ENCODE measurements around the gene ZNG1A. TPM values are rescaled to one million over a fixed set of nuclear protein-coding genes. Genes with fewer than 3 reads are reported as not detected.
A peak's percentile ranks its signal among the peaks of the same experiment; 100 is the strongest.
"Not testable (repeated sequence)": the region's sequence is repeated elsewhere in the genome, so short reads cannot be mapped to it uniquely, and the experiment has no call there.

The ZNG1A gene
- total and polyA plus RNA-seq, 9 of the 15 experiments (the other 6 are each of a cell fraction or from before 2014, with no cell fraction given) = 20.7 to 90.6 (median 41.7) TPM

DNA sequence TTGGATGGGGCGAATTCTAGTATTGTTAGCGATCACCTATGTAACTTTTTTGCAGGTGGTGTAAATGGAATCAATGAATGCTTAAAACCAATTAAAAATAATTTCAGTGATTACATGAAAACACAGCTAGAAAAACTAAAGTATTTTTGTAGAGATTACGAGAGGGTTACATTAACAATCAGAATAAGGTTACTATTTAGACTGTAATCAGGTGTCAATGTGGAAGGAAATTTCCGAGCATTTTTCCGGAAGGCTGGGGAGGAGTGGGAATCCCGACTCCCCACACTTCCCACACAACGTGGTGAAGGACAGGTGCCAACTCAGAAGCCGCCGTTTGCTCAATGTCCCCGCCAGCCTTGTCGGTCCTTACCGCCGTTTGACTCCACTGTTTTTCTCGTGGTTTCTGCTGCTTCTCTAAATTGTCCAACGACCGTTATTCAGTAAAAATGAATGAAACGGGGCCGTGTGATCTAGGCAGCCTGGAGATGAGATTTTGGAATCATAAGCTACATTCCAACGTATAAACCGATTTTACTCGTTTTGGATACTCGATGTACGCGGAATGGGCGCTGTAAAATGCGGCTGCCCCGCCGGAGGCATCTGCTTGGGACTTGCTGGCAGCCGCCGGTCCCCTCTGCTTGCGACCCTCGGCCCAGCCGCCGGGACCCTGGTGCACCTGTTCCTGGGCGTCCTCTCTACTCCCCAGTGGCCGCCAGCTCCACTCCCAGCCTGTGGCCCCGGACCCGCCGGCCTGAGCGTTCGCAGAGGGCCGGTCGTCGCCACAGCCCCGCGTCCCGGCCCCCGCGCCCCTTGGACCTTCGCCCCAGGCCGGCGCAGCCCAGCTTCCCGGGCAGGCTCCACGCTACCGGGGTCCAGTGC, 66.0 kb downstream of the ZNG1A start:
- 7% methylated on average over 15 of the region's 55 CpGs for WGBS (ENCODE audit: insufficient coverage, low coverage, missing lambda C conversion rate)
- Histone ChIP-seq H2AFZ (ENCODE audit: low read depth, low read length) (peak overlapping the region; percentile 45; the same call in 1 of the 2 replicates), H3K4me2 (ENCODE audit: insufficient read depth, low read length) (0 out of 2 replicates have a peak overlapping the region, but pooled peaks have one; percentile 14), H3K4me1 (replicated peaks in 1 of 2; ENCODE audit: control insufficient read depth in 2 of 2, insufficient read depth in 2 of 2, low read length in 2 of 2) (peaks cover 0 to 19% of the 10 kb centered on the region in 2 experiments; a peak in 2 of 5 replicates), H3K4me3 (peak overlapping the region; percentile 41)
- BruUV-seq (replicated peaks); H4K20me1 ChIP-seq (replicated peaks; ENCODE audit: control insufficient read depth, insufficient read depth, low read length); intact Hi-C loops (cut with micrococcal nuclease); H3K9me3 ChIP-seq (replicated peaks; ENCODE audit: control insufficient read depth, insufficient read depth, low read depth, low read length); H3K9me1 ChIP-seq (ENCODE audit: control insufficient read depth, insufficient read depth, low read length); H3K27ac ChIP-seq (ENCODE audit: extremely low read depth, low read depth, low read length); H3K79me2 ChIP-seq (ENCODE audit: control insufficient read depth, insufficient read depth, low read length); CTCF ChIA-PET (ENCODE audit: low intra/inter-chr PET ratio); in situ Hi-C loops (cut with MboI); H3K27me3 ChIP-seq (ENCODE audit: control insufficient read depth in 2 of 2, insufficient read depth in 2 of 2, low read length in 2 of 2); DNase-seq (ENCODE audit: extremely low read depth in 1 of 4, low spot score in 3 of 4); POLR2A ChIA-PET; FAIRE-seq; H3K36me3 ChIP-seq (ENCODE audit: control insufficient read depth, insufficient read depth, low read length); H3K9ac ChIP-seq (ENCODE audit: insufficient read depth in 1 of 2, low read depth in 2 of 2, low read length in 2 of 2): not testable (repeated sequence)
- ATAC-seq = peak; percentile 64
- TF ChIP-seq CBX8 (IDR thresholded peaks at IDR 0.05; ENCODE audit: borderline replicate concordance, extremely low read depth, low read depth, low read length, poor library complexity, severe bottlenecking) = peak; percentile 99
- TF ChIP-seq BMI1 (IDR thresholded peaks at IDR 0.05; ENCODE audit: low read length) = peak; percentile 71
- peak; percentile 95 for TF ChIP-seq CBX2 (IDR thresholded peaks at IDR 0.05; ENCODE audit: insufficient read depth, low read length, poor library complexity, severe bottlenecking)
- peak; percentile 72 for TF ChIP-seq RNF2 (IDR thresholded peaks at IDR 0.05)
- peak; percentile 74 for TF ChIP-seq ZFP36 (IDR thresholded peaks at IDR 0.05; ENCODE audit: low read depth, low read length, partially characterized antibody)
- peak; percentile 63; the same call in 1 of the 2 replicates for TF ChIP-seq EZH2 (IDR thresholded peaks at IDR 0.05; ENCODE audit: borderline replicate concordance, low read depth, low read length)
